Ureter (tissue), 1 donor: ENCODE measurements around the gene WNT7A. TPM values are rescaled to one million over a fixed set of nuclear protein-coding genes. Genes with fewer than 3 reads are reported as not detected.
"Not testable (repeated sequence)": the region's sequence is repeated elsewhere in the genome, so short reads cannot be mapped to it uniquely, and the experiment has no call there.

Experiments used
- DNase-seq: peaks from one replicate; pipeline ENCODE4 v3.0.0-alpha.2; 2020; ENCODE audit warnings: low spot score
- total RNA-seq: library from RNA; stranded (reverse); gene quantifications from one replicate; pipeline ENCODE4 v1.2.4, GENCODE V29; 2023
- donor health status: DM: yes; HTN: yes; CAD: no.

The WNT7A gene
- 1.4 TPM for total RNA-seq

GRCh38 chr3:13879946-13880810, at the start of gene WNT7A:
Gene WNT7A, minus strand, starts transcription at chr3:13880071. Its CDS starts 255 bp downstream, at chr3:13879816.
- DNase-seq, result no peak

DNA sequence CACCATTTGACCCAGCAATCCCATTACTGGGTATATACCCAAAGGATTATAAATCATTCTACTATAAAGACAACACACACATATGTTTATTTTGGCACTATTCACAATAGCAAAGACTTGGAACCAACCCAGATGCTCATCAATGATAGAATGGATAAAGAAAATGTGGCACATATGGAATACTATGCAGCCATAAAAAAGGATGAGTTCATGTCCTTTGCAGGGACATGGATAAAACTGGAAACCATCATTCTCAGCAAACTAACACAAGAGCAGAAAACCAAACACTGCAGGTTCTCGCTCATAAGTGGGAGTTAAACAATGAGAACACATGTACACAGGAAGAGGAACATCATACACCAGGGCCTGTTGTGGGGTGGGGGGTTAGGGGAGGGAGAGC, 48.9 kb upstream of the WNT7A start:
- DNase-seq, result not testable (repeated sequence)

GRCh38 chr3:13927295-13927694, 47.4 kb upstream of the WNT7A start:
- no peak for DNase-seq

GRCh38 chr3:13916375-13916774, 36.5 kb upstream of the WNT7A start:
- no peak for DNase-seq

- no peak for DNase-seq
Measured at GRCh38 chr3:13902648-13903238, 22.9 kb upstream of the WNT7A start.

DNA sequence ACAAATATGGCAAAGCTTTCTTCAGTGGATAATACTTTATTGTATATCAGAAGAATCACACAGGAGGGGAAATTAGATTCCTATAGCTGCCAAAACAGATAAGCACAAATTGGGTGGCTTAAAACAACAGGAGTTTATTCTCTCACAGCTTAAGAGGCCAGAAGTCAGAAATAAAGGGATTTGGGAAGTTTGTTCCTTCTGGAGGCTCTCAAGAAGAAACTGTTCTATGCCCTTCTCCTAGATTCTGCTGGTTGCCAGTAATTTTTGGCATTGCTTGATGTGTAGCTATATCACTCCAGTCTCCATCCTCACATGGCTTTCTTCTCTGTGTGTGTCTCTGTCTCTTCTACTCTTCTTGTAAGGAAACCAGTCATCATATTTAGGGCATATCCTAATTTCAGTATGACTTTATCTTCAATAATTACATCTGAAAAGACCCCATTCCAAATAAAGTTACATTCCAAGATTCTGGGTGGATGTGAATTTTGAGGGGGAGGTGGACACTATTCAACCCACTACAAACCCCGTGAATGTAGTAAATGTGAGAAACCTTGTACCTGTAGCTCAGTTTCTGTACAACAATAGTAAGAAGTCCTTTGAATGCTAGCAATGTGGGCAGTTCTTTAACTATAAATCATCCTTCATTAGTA, 22.2 kb upstream of the WNT7A start:
- DNase-seq, result no peak

GRCh38 chr3:13898346-13898745, 18.5 kb upstream of the WNT7A start:
- DNase-seq, result no peak

- peak; percentile 62 for DNase-seq
Measured at GRCh38 chr3:13896473-13897154, 16.7 kb upstream of the WNT7A start.

GRCh38 chr3:13895155-13896105, 15.6 kb upstream of the WNT7A start:
- DNase-seq, result peak; percentile 96

GRCh38 chr3:13894807-13895154, 14.9 kb upstream of the WNT7A start:
- no peak for DNase-seq

DNA sequence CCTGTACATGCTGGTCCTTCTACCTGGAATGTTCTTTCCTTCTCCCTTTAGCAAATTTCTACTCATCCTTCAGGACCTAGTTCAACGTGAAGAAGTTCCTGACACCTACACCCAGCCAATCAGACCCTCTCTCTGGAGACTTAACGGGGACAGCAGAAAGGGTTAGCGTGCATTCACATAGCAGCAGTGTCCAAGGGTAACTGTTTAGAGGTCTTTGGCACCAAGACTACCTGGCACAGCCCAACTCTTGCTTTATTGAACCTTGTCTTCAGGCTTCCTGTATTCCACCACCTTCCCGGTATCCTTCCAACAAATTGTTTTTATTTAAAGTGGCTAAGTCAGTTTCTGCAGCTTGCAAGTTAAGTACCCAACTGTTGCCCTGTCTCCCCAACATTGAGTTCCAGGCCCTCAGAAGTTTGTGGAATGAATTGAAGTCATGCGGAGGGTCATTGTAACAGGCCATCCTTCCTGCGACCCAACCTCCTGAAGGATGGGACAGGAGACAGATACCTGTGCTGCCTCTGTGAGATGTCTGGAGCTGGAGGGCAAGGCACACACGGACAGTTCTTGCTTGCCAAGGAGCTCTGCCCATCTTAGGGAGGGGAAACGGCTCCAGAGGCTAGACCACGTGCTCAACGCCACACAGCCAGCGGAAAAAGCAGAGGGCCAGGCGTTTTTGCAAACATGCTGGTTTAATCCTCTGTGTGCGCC, 14.4 kb upstream of the WNT7A start:
- no peak for DNase-seq

GRCh38 chr3:13892304-13892703, 12.4 kb upstream of the WNT7A start:
- DNase-seq, result no peak

GRCh38 chr3:13891492-13892073, 11.7 kb upstream of the WNT7A start:
- no peak for DNase-seq

- DNase-seq, result no peak
Measured at GRCh38 chr3:13891017-13891392, 11.1 kb upstream of the WNT7A start.

DNA sequence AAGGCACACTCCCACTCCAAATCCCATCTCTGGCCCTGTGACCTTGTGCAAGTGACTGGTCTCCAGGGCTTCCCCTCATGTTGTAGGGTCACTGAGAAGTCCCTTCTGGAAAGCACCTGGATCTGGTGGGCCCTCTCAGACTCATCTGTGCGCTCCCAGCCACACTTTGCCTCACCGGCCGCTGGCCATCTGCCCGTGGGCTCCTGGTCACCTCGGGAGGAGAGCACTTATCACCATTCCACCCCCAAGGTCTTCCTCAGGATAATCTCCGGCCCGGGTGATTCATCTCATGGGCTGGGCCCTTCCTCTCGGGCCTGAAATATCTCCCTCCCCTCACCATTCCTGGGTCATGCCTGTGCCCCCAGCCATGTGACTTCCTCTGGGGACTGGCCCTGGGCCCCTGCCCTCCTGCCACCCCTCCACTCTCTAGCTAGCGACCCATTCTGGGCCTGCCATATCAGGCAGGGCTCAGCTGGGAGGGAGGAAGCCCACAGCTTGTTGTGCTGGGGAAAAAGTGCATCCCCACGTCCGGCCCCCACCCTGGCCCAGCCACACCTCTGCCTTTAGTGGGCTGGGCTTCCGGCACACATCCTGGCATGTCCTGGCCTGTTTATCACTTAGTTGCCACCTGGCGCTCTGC, 10.6 kb upstream of the WNT7A start:
- peak; percentile 78 for DNase-seq

DNA sequence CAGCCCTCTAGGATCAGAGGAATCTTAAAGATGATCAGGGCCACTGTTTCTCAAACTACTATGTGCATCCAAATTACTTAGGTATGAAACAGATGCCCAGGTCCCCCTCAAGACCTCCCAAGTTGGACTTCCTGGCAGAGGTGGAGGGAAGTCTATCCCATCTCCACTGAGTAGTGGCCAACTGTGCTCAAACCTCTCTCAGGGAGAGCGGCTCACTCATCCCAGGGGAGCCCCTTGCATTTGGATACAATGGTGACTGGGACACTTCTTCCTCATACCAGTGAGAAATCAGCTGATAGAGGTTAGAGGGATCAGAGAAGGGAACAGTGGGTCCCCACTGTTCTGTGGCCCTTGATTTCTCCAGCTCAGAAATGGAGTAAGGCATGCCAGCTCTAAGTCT, 8.7 kb upstream of the WNT7A start:
- DNase-seq, result no peak

DNA sequence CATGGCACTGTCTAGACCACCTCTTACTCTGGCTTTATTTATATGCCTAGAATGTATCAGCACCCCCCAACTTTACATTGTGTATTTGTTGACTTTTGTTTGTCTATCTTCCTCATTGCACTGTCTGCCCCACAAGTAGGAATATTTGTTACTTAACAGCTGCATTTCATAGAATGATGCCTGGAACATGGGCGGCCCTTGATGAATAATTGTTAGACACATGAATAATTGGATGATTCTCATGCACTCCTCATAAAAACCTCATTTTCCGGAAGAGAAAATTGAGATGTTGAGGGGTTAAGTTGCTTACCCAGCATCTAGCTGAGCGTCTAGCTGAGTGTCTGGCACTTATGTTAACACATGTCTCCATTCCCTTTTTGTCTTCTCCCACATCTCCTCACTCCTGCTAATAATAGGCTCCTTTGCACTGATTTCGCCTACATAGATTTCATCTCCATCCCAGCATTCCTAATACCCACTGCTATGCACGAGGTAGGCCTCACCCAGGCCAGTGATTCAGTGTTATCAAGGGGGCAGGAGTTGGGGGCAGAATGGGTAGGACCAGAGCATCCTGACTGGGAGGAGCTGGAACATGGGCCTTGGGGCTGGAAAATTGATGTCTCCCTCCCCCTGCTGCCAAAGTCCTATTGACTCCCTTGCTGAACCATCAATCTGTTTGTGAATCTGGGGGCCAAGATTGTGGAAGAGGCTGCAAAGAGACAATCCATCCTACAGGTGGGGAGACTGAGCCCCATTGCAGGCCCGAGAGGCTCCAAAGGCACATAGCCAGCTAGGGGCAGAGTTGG, 7.8 kb upstream of the WNT7A start:
- DNase-seq, result no peak

DNA sequence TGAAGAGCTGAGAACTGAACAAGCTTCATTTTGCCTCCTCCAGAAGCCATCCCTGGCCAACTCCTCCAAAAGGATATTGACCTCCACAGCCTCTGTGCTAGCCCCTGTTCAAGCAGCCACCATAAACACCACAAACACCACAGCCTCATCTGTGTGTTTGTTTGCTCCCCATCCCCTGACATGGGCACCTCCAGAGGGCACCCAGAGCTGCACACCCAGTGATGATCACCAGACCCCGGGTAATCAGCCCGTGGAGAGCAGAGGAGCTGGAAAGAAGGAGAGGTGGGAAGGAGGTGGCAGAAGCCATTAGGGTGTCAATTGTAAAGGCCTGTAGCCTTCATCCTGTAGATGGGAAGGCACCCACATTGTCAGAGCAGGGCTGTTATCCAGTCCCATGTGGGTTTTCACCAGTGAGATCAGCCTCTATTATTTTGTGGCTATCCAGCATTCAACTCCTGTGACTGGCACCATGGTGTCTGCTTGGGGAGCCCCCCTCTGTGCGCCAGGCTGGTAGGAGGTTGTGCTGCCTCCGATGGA, 6.8 kb upstream of the WNT7A start:
- no peak for DNase-seq

- no peak for DNase-seq
Measured at GRCh38 chr3:13885704-13886010, 5.8 kb upstream of the WNT7A start.
